HG02623 (cell line): ENCODE results near the gene ZCCHC7.

Experiments
- ATAC-seq: cut with Tn5 transposase; IDR thresholded peaks from one replicate; pipeline ENCODE4 v1.9.1; 2021; ENCODE audit warnings: moderate library complexity; ENCODE audit not compliant: unreplicated experiment

Gene ZCCHC7

GRCh38 chr9:37370282-37370681 is 249.9 kb downstream of the ZCCHC7 start:
- ATAC-seq: no peak

GRCh38 chr9:37370968-37371563 is 250.7 kb downstream of the ZCCHC7 start:
- peak; percentile 60 for ATAC-seq

GRCh38 chr9:37371565-37372464 is 251.4 kb downstream of the ZCCHC7 start:
- ATAC-seq: peak; percentile 1

GRCh38 chr9:37372839-37373238 is 252.5 kb downstream of the ZCCHC7 start:
- no peak for ATAC-seq

- ATAC-seq: no peak
Observed at GRCh38 chr9:37373621-37374020, 253.2 kb downstream of the ZCCHC7 start.

- peak; percentile 39 for ATAC-seq
Observed at GRCh38 chr9:37374892-37375291, 254.5 kb downstream of the ZCCHC7 start.

GRCh38 chr9:37377688-37378612 is 257.6 kb downstream of the ZCCHC7 start:
- ATAC-seq: no peak

GRCh38 chr9:37378613-37379004 is 258.2 kb downstream of the ZCCHC7 start:
- ATAC-seq: no peak

GRCh38 chr9:37379835-37380234 is 259.5 kb downstream of the ZCCHC7 start:
- ATAC-seq: no peak

- no peak for ATAC-seq
Observed at GRCh38 chr9:37380570-37380969, 260.2 kb downstream of the ZCCHC7 start.

GRCh38 chr9:37381094-37381741 is 260.8 kb downstream of the ZCCHC7 start:
- ATAC-seq: no peak

- no peak for ATAC-seq
Observed at GRCh38 chr9:37382161-37382981, 262.0 kb downstream of the ZCCHC7 start.

- no peak for ATAC-seq
Observed at GRCh38 chr9:37382982-37383357, 262.6 kb downstream of the ZCCHC7 start.

GRCh38 chr9:37383393-37383792 is 263.0 kb downstream of the ZCCHC7 start:
- ATAC-seq: no peak

- no peak for ATAC-seq
Observed at GRCh38 chr9:37383876-37384746, 263.7 kb downstream of the ZCCHC7 start.

- ATAC-seq: no peak
Observed at GRCh38 chr9:37385286-37385685, 264.9 kb downstream of the ZCCHC7 start.

- no peak for ATAC-seq
Observed at GRCh38 chr9:37386988-37387387, 266.6 kb downstream of the ZCCHC7 start.

GRCh38 chr9:37390759-37391158 is 270.4 kb downstream of the ZCCHC7 start:
- ATAC-seq: peak; percentile 83

- no peak for ATAC-seq
Observed at GRCh38 chr9:37392272-37392671, 271.9 kb downstream of the ZCCHC7 start.
